Heart left ventricle (tissue), 16 donors: ENCODE data around the gene CLMP. TPM values are rescaled to one million over a fixed set of nuclear protein-coding genes. Genes with fewer than 3 reads are reported as not detected.

Experiments used
- ATAC-seq, 4 donors: fragments of 200-7000 bp; cut with Tn5 transposase; one replicate each; pipeline ENCODE4 v1.9.1; 2020 to 2022; ENCODE audit warnings: moderate library complexity in 4 of 4, mild to moderate bottlenecking in 3 of 4, moderate number of reproducible peaks in 1 of 4
- DNase-seq, 5 donors: peaks; one replicate each; pipeline ENCODE4 v3.0.0-alpha.2; 2020
- H3K27ac ChIP-seq, 12 donors: fragments of 200-600 bp; sonication (generic) in 4 of 12; one replicate each; pipeline versions ENCODE4 v1.5.0 to v1.8.0; 2016 to 2022; ENCODE audit warnings: mild to moderate bottlenecking in 2 of 12
- H3K27me3 ChIP-seq, 9 donors: fragments of 200-600 bp; sonication (generic) in 2 of 9; one replicate each; pipeline versions ENCODE4 v1.5.1 to v1.8.0; 2016 to 2022; ENCODE audit warnings: mild to moderate bottlenecking in 3 of 9
- H3K36me3 ChIP-seq, 9 donors: fragments of 200-600 bp; sonication (generic) in 2 of 9; one replicate each; pipeline versions ENCODE4 v1.5.0 to v1.8.0; 2018 to 2022; ENCODE audit warnings: mild to moderate bottlenecking in 2 of 9
- H3K4me1 ChIP-seq, 12 donors: fragments of 200-600 bp; sonication (generic) in 4 of 12; one replicate each; pipeline versions ENCODE4 v1.5.0 to v1.8.0; 2016 to 2022; ENCODE audit warnings: mild to moderate bottlenecking in 3 of 12
- H3K4me3 ChIP-seq, 12 donors: fragments of 200-600 bp; sonication (generic) in 4 of 12; one replicate each; pipeline versions ENCODE4 v1.5.0 to v1.8.0; 2017 to 2022; ENCODE audit warnings: mild to moderate bottlenecking in 9 of 12, moderate library complexity in 4 of 12
- H3K9me3 ChIP-seq, 12 donors: fragments of 200-600 bp; sonication (generic) in 4 of 12; one replicate each; pipeline versions ENCODE4 v1.5.0 to v1.8.0; 2016 to 2022; ENCODE audit warnings: mild to moderate bottlenecking in 1 of 12
- CTCF ChIP-seq, 12 donors: fragments of 200-600 bp; sonication (generic) in 4 of 12; IDR thresholded peaks; one replicate each; pipeline versions ENCODE4 v1.5.0 to v1.8.0; 2018 to 2022; ENCODE audit warnings: antibody characterized with exemption in 12 of 12, mild to moderate bottlenecking in 5 of 12
- POLR2A ChIP-seq, 2 donors: fragments of 450-650 bp; IDR thresholded peaks; one replicate each; pipeline ENCODE4 v1.6.1; 2017; ENCODE audit warnings: antibody characterized with exemption in 2 of 2, mild to moderate bottlenecking in 2 of 2, moderate library complexity in 2 of 2
- WGBS, 4 donors: extraction: QIAGEN DNeasy Blood & Tissue Kit in 2 of 4; methylation state at CpG; one replicate each; pipeline versions ENCODE4 v1.1.5 to v1.1.7; 2013 to 2018; 5-methylcytosine and 5-hydroxymethylcytosine counted together
- intact Hi-C, 10 donors: fragments of 100-400 bp; cut with DNase I; formaldehyde crosslinking; loops; one replicate each; pipeline versions ENCODE4 v1.11.1 to v1.14.2; 2022
- polyA plus RNA-seq, 2 donors: library from polyadenylated mRNA; stranded (reverse); fragments of 200-250 nt; gene quantifications; one replicate each; pipeline ENCODE4 v1.2.3, GENCODE V29; 2013
- total RNA-seq, 9 donors: library from RNA; depleted of rRNA in 2 of 9; stranded (reverse); fragments of >200 nt in 2 of 9; fragmentation: NEBNext Ultra II Directional in 3 of 9; extraction: Animal tissue kit (Norgen Biotek cat#: 25700) in 3 of 9; gene quantifications; one replicate each; pipeline versions ENCODE4 v1.1.0 to v1.2.4, GENCODE V29; 2016 to 2023
- donor health status: ischemic (EF 13 %, LVEDD 7.1; RV severe dilation, severe dysfunction).
- donor health status: healthy with polysubstance abuse.
- donor health status: DM: no; HTN: yes; CAD: no.
- donor health status: DM: no; HTN: no; CAD: no.
- donor health status: ischemic (EF 25% LVEDD 6.9; RV normal size, moderate dysfunction).
- donor health status: ischemic (EF 25% LVEDD 5.7; RV mildly dilated, moderate dysfunction).
- donor health status: healthy.
- donor health status: DM: yes; HTN: yes; CAD: no.
- donor health status: ischemic (EF 35%, LVEDD 5.7; RV mildly dilated, moderate dysfunction).
- donor health status: nonischemic (EF 11% LVEDD 7.7; RV severe dilation, severe dysfunction).
- donor health status: DM: yes; HTN: yes; CAD: no.
- donor health status: PGD.
- donor health status: ischemic (EF 29% LVEDD 5.4; RV normal size, mild dysfunction).
- donor health status: nonischemic (EF 23%, LVEDD 6.1; RV moderate dilation, normal function).

The CLMP gene
- total and polyA plus RNA-seq, 11 donors, result 1.9 to 18.4 (median 5.8) TPM

DNA sequence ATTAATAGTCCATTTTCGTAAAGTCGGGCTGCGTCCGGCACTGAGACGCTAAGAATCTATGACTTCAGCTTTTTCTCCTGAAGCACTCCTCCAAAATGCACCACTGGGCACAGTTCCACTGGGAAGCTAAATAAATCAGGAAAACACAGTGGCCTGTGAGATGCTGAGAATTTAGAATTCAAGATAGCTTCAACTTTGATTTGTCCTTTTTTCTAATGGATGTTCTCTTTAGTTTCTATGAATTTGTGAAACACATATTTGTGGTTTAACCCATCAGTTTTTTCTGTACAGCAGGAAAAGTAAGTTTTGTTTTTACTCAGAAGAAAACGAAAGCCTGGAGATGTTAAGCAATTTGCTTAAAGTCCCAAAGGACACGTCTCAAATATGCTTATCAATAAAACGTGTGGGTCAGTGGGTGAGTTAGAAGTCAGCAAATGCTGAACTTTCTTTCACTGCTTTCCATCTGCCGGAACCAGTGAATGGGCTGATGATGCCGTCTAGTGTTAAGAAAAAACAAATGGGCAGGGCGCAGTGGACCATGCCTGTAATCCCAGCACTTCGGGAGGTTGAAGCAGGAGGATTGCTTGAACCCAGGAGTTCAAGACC is 40.7 kb upstream of the CLMP start:
- intact Hi-C loops, result no loop called here
- TF ChIP-seq POLR2A (IDR thresholded peaks at IDR 0.05), result no peak
- peak in 3 of 12 donors; percentile 22 to 27 (median 22) for TF ChIP-seq CTCF (IDR thresholded peaks at IDR 0.05)
- H3K4me1 ChIP-seq, result peaks cover 0 to 32% (median 0%) of the 10 kb centered on the region in 12 donors
- H3K9me3 ChIP-seq, result no peaks in the 10 kb centered on the region
- peaks cover 0 to 4% (median 0%) of the 10 kb centered on the region in 9 donors for H3K27me3 ChIP-seq
- 69 to 75% (median 72%) methylated on average over 12 of the region's 12 CpGs for WGBS, 4 donors
- ATAC-seq, result peak in 2 of 4 donors; percentile 48 to 75
- H3K4me3 ChIP-seq, result peak overlapping the region in 3 of 12 donors; percentile 2 to 30 (median 19)
- no peaks in the 10 kb centered on the region for H3K36me3 ChIP-seq
- DNase-seq, result peak in 1 of 5 donors; percentile 32
- H3K27ac ChIP-seq, result peak overlapping the region in 3 of 12 donors; percentile 1 to 32 (median 11)

- no peak for TF ChIP-seq POLR2A (IDR thresholded peaks at IDR 0.05)
- peak in 11 of 12 donors; percentile 15 to 70 (median 49) for TF ChIP-seq CTCF (IDR thresholded peaks at IDR 0.05)
- 55 to 61% (median 58%) methylated on average over 12 of the region's 12 CpGs for WGBS, 4 donors
- ATAC-seq (peak in 3 of 4 donors; percentile 36 to 77 (median 54)), DNase-seq (peak; percentile 35 to 71 (median 39))
- no peaks in the 10 kb centered on the region for H3K9me3 ChIP-seq
- H3K36me3 ChIP-seq, result no peaks in the 10 kb centered on the region
- peaks cover 0 to 32% (median 0%) of the 10 kb centered on the region in 12 donors for H3K4me1 ChIP-seq
- peak overlapping the region in 3 of 12 donors; percentile 2 to 30 (median 19) for H3K4me3 ChIP-seq
- peaks cover 0 to 4% (median 0%) of the 10 kb centered on the region in 9 donors for H3K27me3 ChIP-seq
- intact Hi-C loops, result no loop called here
- H3K27ac ChIP-seq, result peak overlapping the region in 3 of 12 donors; percentile 0 to 32 (median 11)
Observed at GRCh38 chr11:123235117-123235655, 40.1 kb upstream of the CLMP start.

GRCh38 chr11:123233975-123234334 is 38.9 kb upstream of the CLMP start:
- TF ChIP-seq POLR2A (IDR thresholded peaks at IDR 0.05) (no peak), CTCF (IDR thresholded peaks at IDR 0.05) (no peak)
- DNase-seq, result no peak
- H3K9me3 ChIP-seq, result no peaks in the 10 kb centered on the region
- H3K36me3 ChIP-seq, result no peaks in the 10 kb centered on the region
- peak overlapping the region in 2 of 12 donors; percentile 21 to 87 for H3K27ac ChIP-seq
- intact Hi-C loops, result no loop called here
- H3K27me3 ChIP-seq, result peaks cover 0 to 4% (median 0%) of the 10 kb centered on the region in 9 donors
- H3K4me3 ChIP-seq, result no peak overlapping the region
- peaks cover 0 to 32% (median 0%) of the 10 kb centered on the region in 12 donors for H3K4me1 ChIP-seq
- ATAC-seq, result no peak
- 77 to 82% (median 80%) methylated on average over 3 of the region's 3 CpGs for WGBS, 4 donors

GRCh38 chr11:123233280-123233974 is 38.4 kb upstream of the CLMP start:
- H3K27me3 ChIP-seq, result peaks cover 0 to 4% (median 0%) of the 10 kb centered on the region in 9 donors
- WGBS, 4 donors, result 66 to 68% (median 67%) methylated on average over 6 of the region's 6 CpGs
- peaks cover 0 to 29% (median 0%) of the 10 kb centered on the region in 12 donors for H3K4me1 ChIP-seq
- no peak for DNase-seq
- TF ChIP-seq POLR2A (IDR thresholded peaks at IDR 0.05) (no peak), CTCF (IDR thresholded peaks at IDR 0.05) (no peak)
- H3K4me3 ChIP-seq, result peak overlapping the region in 1 of 12 donors; percentile 10
- no peaks in the 10 kb centered on the region for H3K36me3 ChIP-seq
- H3K9me3 ChIP-seq, result no peaks in the 10 kb centered on the region
- no peak for ATAC-seq
- H3K27ac ChIP-seq, result peak overlapping the region in 2 of 12 donors; percentile 21 to 87
- intact Hi-C loops, result no loop called here
